OCI-LY7 (cell line): ENCODE measurements around the gene PGF. TPM values are rescaled to one million over a fixed set of nuclear protein-coding genes. Genes with fewer than 3 reads are reported as not detected.

Experiments
- BruUV-seq: library from RNA; stranded (reverse); fragments of 400-500 nt; replicated peaks from 2 replicates; lab custom pipeline; 2021; lab: Mats Ljungman, UMichigan
- CTCF ChIA-PET: fragments of 300-600 bp; sonication (Branson Sonifier 250); formaldehyde crosslinking; loops from one replicate; lab custom pipeline; 2022; ENCODE audit warnings: antibody characterized with exemption; ENCODE audit not compliant: unreplicated experiment; lab: Charles Lee
- POLR2A ChIA-PET: fragments of 300-600 bp; sonication (Branson Sonifier 250); formaldehyde crosslinking; loops from one replicate; lab custom pipeline; 2022; ENCODE audit warnings: antibody characterized with exemption; lab: Charles Lee
- DNase-seq: peaks from one replicate; pipeline ENCODE4 v3.0.0-alpha.2; 2015; ENCODE audit warnings: low spot score
- H2AFZ ChIP-seq: fragments of 200-600 bp; sonication (generic), shearing (Covaris generic); 2 replicates; pipeline ENCODE4 v1.6.1; 2014; ENCODE audit warnings: mild to moderate bottlenecking, antibody characterized with exemption, low read length, moderate library complexity
- H3K27ac ChIP-seq: fragments of 200-600 bp; sonication (generic); 2 replicates; pipeline ENCODE4 v1.5.1; 2014; ENCODE audit warnings: mixed run types, low read depth, mild to moderate bottlenecking, moderate library complexity, low read length, inconsistent platforms; ENCODE audit not compliant: poor library complexity, severe bottlenecking
- H3K36me3 ChIP-seq: fragments of 200-600 bp; sonication (generic); 2 replicates; pipeline ENCODE4 v1.6.1; 2014; ENCODE audit warnings: mild to moderate bottlenecking, antibody characterized with exemption, low read length, moderate library complexity, mixed read lengths; ENCODE audit not compliant: insufficient read depth
- H3K4me1 ChIP-seq: fragments of 200-600 bp; sonication (generic); 2 replicates; pipeline ENCODE4 v1.5.1; 2014; ENCODE audit warnings: mild to moderate bottlenecking, low read length; ENCODE audit not compliant: insufficient read depth, poor library complexity, severe bottlenecking
- H3K4me2 ChIP-seq: fragments of 200-600 bp; sonication (generic); 2 replicates; pipeline ENCODE4 v1.6.1; 2014; ENCODE audit warnings: mild to moderate bottlenecking, low read length
- H3K4me3 ChIP-seq: fragments of 200-600 bp; sonication (generic); 2 replicates; pipeline ENCODE4 v1.5.1; 2014; ENCODE audit warnings: mild to moderate bottlenecking, low read depth, low read length; ENCODE audit not compliant: poor library complexity, severe bottlenecking
- H3K79me2 ChIP-seq: fragments of 200-600 bp; sonication (generic); 2 replicates; pipeline ENCODE4 v1.6.1; 2016; ENCODE audit warnings: low read depth, mild to moderate bottlenecking, low read length, moderate library complexity, mixed read lengths; ENCODE audit not compliant: insufficient read depth
- H3K9me2 ChIP-seq: fragments of 200-600 bp; sonication (generic); 2 replicates; pipeline ENCODE4 v1.6.1; 2016; ENCODE audit warnings: mild to moderate bottlenecking, low read length, mixed read lengths; ENCODE audit not compliant: insufficient read depth
- H3K9me3 ChIP-seq: fragments of 200-600 bp; sonication (generic); 2 replicates; pipeline ENCODE4 v1.6.1; 2014; ENCODE audit warnings: mild to moderate bottlenecking, mixed run types, low read length, mixed read lengths
- H4K20me1 ChIP-seq: fragments of 200-600 bp; sonication (generic); 2 replicates; pipeline ENCODE4 v1.6.1; 2014; ENCODE audit warnings: mild to moderate bottlenecking, antibody characterized with exemption, low read length, moderate library complexity, mixed read lengths; ENCODE audit not compliant: insufficient read depth
- EZH2phosphoT487 ChIP-seq: fragments of 200-600 bp; sonication (generic); IDR thresholded peaks from 2 replicates; pipeline ENCODE4 v1.6.1; 2018; ENCODE audit warnings: low read depth, borderline replicate concordance, mild to moderate bottlenecking, mixed run types, antibody characterized with exemption, low read length, moderate library complexity, mixed read lengths
- intact Hi-C: fragments of 100-400 bp; cut with micrococcal nuclease; formaldehyde crosslinking; loops from one replicate; pipeline ENCODE4 v1.10.0; 2022; ENCODE audit not compliant: unreplicated experiment
- total RNA-seq, 2 experiments: library from RNA; depleted of rRNA in 1 of 2; stranded (reverse); fragments of >200 nt in 1 of 2; shearing (Covaris generic) in 1 of 2; gene quantifications; 2 replicates each; pipeline ENCODE4 v1.2.3, GENCODE V29; 2014 to 2022
- TF ChIP-seq, protein P1 (sequence below): fragments of 200-600 bp; sonication (generic); conservative IDR thresholded peaks from 2 replicates; pipeline ENCODE4 v1.5.1; 2014; ENCODE audit warnings: mild to moderate bottlenecking, antibody characterized with exemption, low read length, moderate library complexity, mixed read lengths

The PGF gene
- total RNA-seq, 2 experiments from 2014 or later = 0.09 to 0.19 TPM

DNA sequence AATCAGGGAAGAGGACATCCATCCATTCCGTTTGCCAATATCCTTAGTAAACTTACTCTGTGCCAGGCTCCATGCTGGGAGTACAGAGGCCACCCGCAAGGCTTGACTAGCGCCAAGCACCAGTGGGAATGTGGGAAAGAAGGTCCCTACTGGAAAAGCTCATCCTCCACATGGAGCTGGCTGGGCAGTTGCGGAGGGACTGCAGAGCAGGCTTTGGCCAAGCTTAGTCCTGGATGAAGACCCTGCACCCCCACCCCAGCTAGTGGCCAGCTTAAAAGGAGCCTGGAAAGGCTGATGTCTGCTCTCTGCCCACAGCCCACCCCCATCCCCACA, 25.0 kb upstream of the PGF start:
- no peaks in the 10 kb centered on the region for H3K79me2 ChIP-seq
- no peaks in the 10 kb centered on the region for H4K20me1 ChIP-seq
- no peak for DNase-seq
- no peak overlapping the region for H3K4me2 ChIP-seq
- ChIA-PET CTCF (no interaction called here), POLR2A (no interaction called here)
- intact Hi-C loops = no loop called here
- H3K4me1 ChIP-seq = no peaks in the 10 kb centered on the region
- no peaks in the 10 kb centered on the region for H3K9me3 ChIP-seq
- no peaks in the 10 kb centered on the region for H3K36me3 ChIP-seq
- TF ChIP-seq, protein P1, sequence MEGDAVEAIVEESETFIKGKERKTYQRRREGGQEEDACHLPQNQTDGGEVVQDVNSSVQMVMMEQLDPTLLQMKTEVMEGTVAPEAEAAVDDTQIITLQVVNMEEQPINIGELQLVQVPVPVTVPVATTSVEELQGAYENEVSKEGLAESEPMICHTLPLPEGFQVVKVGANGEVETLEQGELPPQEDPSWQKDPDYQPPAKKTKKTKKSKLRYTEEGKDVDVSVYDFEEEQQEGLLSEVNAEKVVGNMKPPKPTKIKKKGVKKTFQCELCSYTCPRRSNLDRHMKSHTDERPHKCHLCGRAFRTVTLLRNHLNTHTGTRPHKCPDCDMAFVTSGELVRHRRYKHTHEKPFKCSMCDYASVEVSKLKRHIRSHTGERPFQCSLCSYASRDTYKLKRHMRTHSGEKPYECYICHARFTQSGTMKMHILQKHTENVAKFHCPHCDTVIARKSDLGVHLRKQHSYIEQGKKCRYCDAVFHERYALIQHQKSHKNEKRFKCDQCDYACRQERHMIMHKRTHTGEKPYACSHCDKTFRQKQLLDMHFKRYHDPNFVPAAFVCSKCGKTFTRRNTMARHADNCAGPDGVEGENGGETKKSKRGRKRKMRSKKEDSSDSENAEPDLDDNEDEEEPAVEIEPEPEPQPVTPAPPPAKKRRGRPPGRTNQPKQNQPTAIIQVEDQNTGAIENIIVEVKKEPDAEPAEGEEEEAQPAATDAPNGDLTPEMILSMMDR = no peak
- TF ChIP-seq EZH2phosphoT487 = no peak
- H2AFZ ChIP-seq = no peak overlapping the region
- H3K9me2 ChIP-seq = no peaks in the 10 kb centered on the region
- no peak overlapping the region for H3K4me3 ChIP-seq
- BruUV-seq = no TSS peak
- H3K27ac ChIP-seq = no peak overlapping the region

DNA sequence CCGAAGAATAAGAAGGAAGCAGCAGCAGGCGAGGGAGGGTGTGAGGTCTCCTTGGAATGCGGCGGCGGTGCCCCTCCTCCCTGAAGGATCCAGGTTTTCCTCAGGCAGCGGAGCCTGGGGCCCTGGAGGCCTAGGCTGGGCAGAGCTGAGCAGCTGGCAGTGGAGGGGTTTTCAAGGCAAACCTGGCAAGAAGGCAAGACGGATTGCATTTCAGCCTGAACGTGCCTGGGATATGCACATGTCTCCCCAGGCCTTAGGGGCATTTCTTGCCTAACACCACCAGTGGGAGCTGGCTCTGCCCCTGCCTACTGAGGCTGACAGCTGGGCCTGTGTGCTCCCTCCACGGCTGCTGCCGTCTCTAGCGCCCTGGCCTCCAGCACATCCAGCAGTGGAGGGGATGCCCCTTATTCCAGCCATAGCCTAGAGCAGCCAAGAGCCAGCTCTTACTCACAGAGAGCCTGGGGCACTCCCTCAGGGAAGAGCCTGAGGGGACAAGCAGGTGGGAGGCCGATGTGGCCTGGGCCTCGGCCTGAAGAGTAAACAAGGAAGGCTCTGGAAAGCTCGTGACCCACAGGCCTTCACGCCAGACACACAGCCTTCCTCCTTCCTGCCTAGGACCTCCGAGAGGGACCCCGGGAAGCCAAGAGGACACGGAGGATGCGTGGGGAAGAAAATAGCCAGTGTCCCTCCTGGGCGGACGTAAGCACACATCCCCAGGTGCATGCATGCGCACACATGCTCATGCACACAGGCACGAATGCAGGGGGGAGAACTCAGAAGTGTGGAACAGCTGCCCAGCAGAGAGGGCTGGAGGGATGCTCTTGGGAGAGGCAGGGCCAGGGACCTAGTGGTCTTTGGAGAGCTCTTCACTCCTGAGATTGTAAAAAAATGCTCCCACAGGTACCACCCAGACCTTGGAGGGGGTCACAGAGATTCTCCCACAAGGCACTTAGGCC, 24.3 kb upstream of the PGF start:
- Histone ChIP-seq H3K9me2 (no peaks in the 10 kb centered on the region), H3K4me2 (no peak overlapping the region), H3K4me3 (no peak overlapping the region), H3K9me3 (no peaks in the 10 kb centered on the region), H3K79me2 (no peaks in the 10 kb centered on the region), H3K4me1 (no peaks in the 10 kb centered on the region), H3K36me3 (no peaks in the 10 kb centered on the region), H3K27ac (no peak overlapping the region), H2AFZ (no peak overlapping the region), H4K20me1 (no peaks in the 10 kb centered on the region)
- no TSS peak for BruUV-seq
- intact Hi-C loops = no loop called here
- no peak for DNase-seq
- TF ChIP-seq, protein P1 = no peak
- no peak for TF ChIP-seq EZH2phosphoT487
- ChIA-PET CTCF (no interaction called here), POLR2A (interaction anchor here (0.6 kb wide), 2 partner anchors 482 to 1278 kb away, joined by 3 to 4 read pairs; no protein-coding TSS in a partner anchor)

DNA sequence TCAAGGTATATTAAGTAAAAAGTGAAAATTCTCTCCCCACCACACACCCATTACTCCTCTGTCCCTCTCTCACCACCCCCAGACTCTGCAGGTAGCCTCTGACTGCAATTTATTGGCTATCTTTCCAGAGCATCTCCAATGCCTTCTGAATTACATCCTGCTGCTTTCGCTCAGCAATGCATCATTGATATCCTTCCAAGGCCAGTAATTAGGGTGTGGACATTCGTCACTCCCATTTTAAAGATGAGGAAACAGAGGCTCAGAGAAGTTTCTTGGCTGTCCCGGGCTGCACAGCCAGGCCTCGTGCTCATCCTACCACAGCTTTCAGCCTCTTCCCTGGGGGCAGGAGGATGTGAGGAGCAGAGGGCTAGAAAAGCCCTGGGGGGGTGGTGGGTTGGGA, 23.6 kb upstream of the PGF start:
- H4K20me1 ChIP-seq = no peaks in the 10 kb centered on the region

More for the DNA sequence above, 23.6 kb upstream of the PGF start:
- no peaks in the 10 kb centered on the region for H3K36me3 ChIP-seq
- DNase-seq = no peak
- intact Hi-C loops = no loop called here
- no peaks in the 10 kb centered on the region for H3K9me2 ChIP-seq
- POLR2A ChIA-PET = interaction anchor here (0.6 kb wide), 1 partner anchor 483 kb away, joined by 3 read pairs; no protein-coding TSS in a partner anchor
- no peaks in the 10 kb centered on the region for H3K9me3 ChIP-seq
- TF ChIP-seq, protein P1 = no peak
- TF ChIP-seq EZH2phosphoT487 = no peak
- CTCF ChIA-PET = no interaction called here
- no peak overlapping the region for H3K4me2 ChIP-seq
- peaks cover under 1% of the 10 kb centered on the region for H3K4me1 ChIP-seq
- no TSS peak for BruUV-seq
- H3K4me3 ChIP-seq = no peak overlapping the region
- H2AFZ ChIP-seq = no peak overlapping the region
- no peaks in the 10 kb centered on the region for H3K79me2 ChIP-seq
- no peak overlapping the region for H3K27ac ChIP-seq
